Epithelial cell of proximal tubule (primary cell): ENCODE results near the gene TMEM144. TPM values are rescaled to one million over a fixed set of nuclear protein-coding genes. Genes with fewer than 3 reads are reported as not detected.

Source experiments
- DNase-seq: peaks from one replicate; pipeline ENCODE4 v3.0.0-alpha.2; 2011; ENCODE audit warnings: low read depth
- H3K4me3 ChIP-seq: 2 replicates; pipeline ENCODE4 v1.5.1; 2011; ENCODE audit warnings: low read depth, mild to moderate bottlenecking, low read length
- CTCF ChIP-seq: conservative IDR thresholded peaks from 2 replicates; pipeline ENCODE4 v1.5.1; 2012; ENCODE audit warnings: low read depth, mild to moderate bottlenecking, low read length
- total RNA-seq: library from RNA; depleted of rRNA; stranded (reverse); fragments of >200 nt; gene quantifications from 2 replicates; pipeline ENCODE4 v1.2.3, GENCODE V29; 2015

The TMEM144 gene
- total RNA-seq, 1 donor from 2014 or later, result 2.9 TPM

- no peak for DNase-seq
- H3K4me3 ChIP-seq, result no peak overlapping the region
- TF ChIP-seq CTCF, result no peak
These were observed 84.8 kb downstream of the TMEM144 start for GRCh38 chr4:158295053-158295452.

GRCh38 chr4:158297866-158298265 is 87.6 kb downstream of the TMEM144 start:
- no peak for DNase-seq
- no peak for TF ChIP-seq CTCF
- no peak overlapping the region for H3K4me3 ChIP-seq

GRCh38 chr4:158299459-158300007 is 89.2 kb downstream of the TMEM144 start:
- no peak for TF ChIP-seq CTCF
- H3K4me3 ChIP-seq, result no peak overlapping the region
- no peak for DNase-seq

- TF ChIP-seq CTCF, result no peak
- no peak for DNase-seq
- H3K4me3 ChIP-seq, result no peak overlapping the region
These were observed 89.7 kb downstream of the TMEM144 start for GRCh38 chr4:158300012-158300411.

GRCh38 chr4:158302076-158302866 is 92.0 kb downstream of the TMEM144 start:
- no peak for DNase-seq
- no peak overlapping the region for H3K4me3 ChIP-seq
- TF ChIP-seq CTCF, result no peak

GRCh38 chr4:158304694-158305093 is 94.4 kb downstream of the TMEM144 start:
- no peak for DNase-seq
- no peak overlapping the region for H3K4me3 ChIP-seq
- no peak for TF ChIP-seq CTCF

Other genes with a start within 250 kb of the TMEM144 start
- 0.17 and 0.51 TPM in 2 replicates for gene GASK1B, start 37.5 kb upstream of the TMEM144 start, total RNA-seq